K562 (cell line): Measurements from ENCODE around the gene ZKSCAN3. TPM values are rescaled to one million over a fixed set of nuclear protein-coding genes. Genes with fewer than 3 reads are reported as not detected.

Source experiments
- ETV6 ChIP-seq, 3 experiments: fragments of 150-350 bp in 1 of 3; sonication (generic) in 1 of 3; formaldehyde crosslinking in 1 of 3; IDR thresholded peaks; 2 replicates each; pipeline versions ENCODE4 v1.6.1 to v1.8.0; 2014 to 2022; ENCODE audit warnings: borderline replicate concordance in 2 of 3, low read depth in 2 of 3, antibody characterized with exemption in 1 of 3, low read length in 1 of 3, mild to moderate bottlenecking in 1 of 3, missing genetic modification reagents in 1 of 3
- HDAC2 ChIP-seq: fragments of 450-650 bp; IDR thresholded peaks from 2 replicates; pipeline ENCODE4 v1.6.1; 2016; ENCODE audit warnings: mild to moderate bottlenecking
- HDAC8 ChIP-seq: fragments of 450-650 bp; IDR thresholded peaks from 2 replicates; pipeline ENCODE4 v1.6.1; 2016; ENCODE audit warnings: mild to moderate bottlenecking, missing genetic modification characterization, moderate library complexity, missing compliant biosample characterization
- ILK ChIP-seq: fragments of 450-650 bp; IDR thresholded peaks from 2 replicates; pipeline ENCODE4 v1.6.1; 2016; ENCODE audit warnings: missing genetic modification characterization, low read depth, mild to moderate bottlenecking, missing compliant biosample characterization, moderate library complexity, borderline replicate concordance
- KDM1A ChIP-seq, 2 experiments: fragments of 450-650 bp; IDR thresholded peaks; 2 replicates each; pipeline ENCODE4 v1.6.1; 2016; ENCODE audit warnings: mild to moderate bottlenecking in 2 of 2
- LCOR ChIP-seq: sonication (generic); formaldehyde crosslinking; IDR thresholded peaks from 2 replicates; pipeline ENCODE4 v1.8.0; 2022; ENCODE audit warnings: mild to moderate bottlenecking, missing genetic modification reagents
- MAFF ChIP-seq: IDR thresholded peaks from 2 replicates; pipeline ENCODE4 v1.6.1; 2012; ENCODE audit warnings: low read length, improper control_type of control experiment
- MYNN ChIP-seq, 2 experiments: sonication (generic); formaldehyde crosslinking in 1 of 2; IDR thresholded peaks; 2 replicates each; pipeline versions ENCODE4 v1.5.0 to v1.6.1; 2016 to 2020; ENCODE audit warnings: antibody characterized with exemption in 1 of 2, missing genetic modification reagents in 1 of 2
- SAP30 ChIP-seq: fragments of 200-600 bp; sonication (generic); IDR thresholded peaks from 2 replicates; pipeline ENCODE4 v1.6.1; 2012; ENCODE audit warnings: borderline replicate concordance, low read depth, mild to moderate bottlenecking, moderate library complexity, low read length, control low read depth, inconsistent platforms; ENCODE audit not compliant: insufficient read depth, poor library complexity, severe bottlenecking
- SNIP1 ChIP-seq: fragments of 450-650 bp; IDR thresholded peaks from 2 replicates; pipeline ENCODE4 v1.7.1; 2017; ENCODE audit warnings: low read depth, mild to moderate bottlenecking
- ZEB2 ChIP-seq: fragments of 450-650 bp; IDR thresholded peaks from 2 replicates; pipeline ENCODE4 v1.6.1; 2016
- ZNF184 ChIP-seq: sonication (generic); formaldehyde crosslinking; IDR thresholded peaks from 2 replicates; pipeline ENCODE4 v1.5.0; 2020; ENCODE audit warnings: missing genetic modification reagents
- ZNF408 ChIP-seq: fragments of 250-450 bp; sonication (Bioruptor Pico); IDR thresholded peaks from 2 replicates; pipeline ENCODE4 v1.4.0; 2020; ENCODE audit warnings: low read depth, mild to moderate bottlenecking, moderate library complexity
- ZNF507 ChIP-seq: conservative IDR thresholded peaks from 2 replicates; pipeline ENCODE4 v1.6.1; 2017; ENCODE audit warnings: missing genetic modification characterization, missing compliant biosample characterization
- ZNF586 ChIP-seq: fragments of 450-650 bp; formaldehyde crosslinking; conservative IDR thresholded peaks from 2 replicates; pipeline ENCODE4 v1.4.0; 2020; ENCODE audit warnings: mild to moderate bottlenecking, moderate library complexity
- polyA plus RNA-seq, 8 experiments: library from polyadenylated mRNA; depleted of rRNA in 4 of 8; stranded (reverse) in 5 of 8; unstranded in 3 of 8; fragments of >200 nt; fragmentation: Nextera tagmentation in 2 of 8; fragmentation: Illumina TruSeq in 1 of 8; extraction: Ambion mirVana in 2 of 8; extraction: Trizol in 1 of 8; gene quantifications; 2 replicates each; pipeline versions ENCODE4 v1.2.1 to v1.2.3, GENCODE V29; 2011 to 2014; ENCODE audit warnings: inconsistent platforms in 1 of 8, missing spikeins in 1 of 8
- total RNA-seq, 7 experiments: library from RNA; depleted of rRNA in 6 of 7; stranded (reverse); fragments of >200 nt in 6 of 7; fragmentation: Illumina TruSeq in 2 of 7; extraction: Trizol in 2 of 7; gene quantifications; 2 replicates each; pipeline versions ENCODE4 v1.2.1 to v1.2.3, GENCODE V29; 2011 to 2021; ENCODE audit warnings: low replicate concordance in 1 of 7
- TF ChIP-seq, protein P1 (sequence below), 2 experiments: IDR thresholded peaks in 1 of 2; conservative IDR thresholded peaks in 1 of 2; 2 replicates each; pipeline ENCODE4 v1.6.1; 2016; ENCODE audit warnings: low read depth in 2 of 2, mild to moderate bottlenecking in 1 of 2, missing compliant biosample characterization in 1 of 2, missing genetic modification characterization in 1 of 2, moderate library complexity in 1 of 2
- TF ChIP-seq, protein P2 (sequence below), 2 experiments: fragments of 450-650 bp; IDR thresholded peaks; 2 replicates each; pipeline ENCODE4 v1.6.1; 2018; ENCODE audit warnings: mild to moderate bottlenecking in 2 of 2, low read depth in 1 of 2; ENCODE audit not compliant: partially characterized antibody in 2 of 2
- TF ChIP-seq, protein P3 (sequence below): fragments of 450-650 bp; IDR thresholded peaks from 2 replicates; pipeline ENCODE4 v1.6.1; 2016
- TF ChIP-seq, protein P4 (sequence below): sonication (generic); formaldehyde crosslinking; IDR thresholded peaks from 2 replicates; pipeline ENCODE4 v1.9.0; 2022; ENCODE audit warnings: mild to moderate bottlenecking, missing genetic modification reagents

Gene ZKSCAN3
- total and polyA plus RNA-seq, 9 of the 15 experiments (the other 6 are each of a cell fraction or from before 2014, with no cell fraction given) = 3.0 to 12.4 (median 10.2) TPM

- TF ChIP-seq, protein P1, sequence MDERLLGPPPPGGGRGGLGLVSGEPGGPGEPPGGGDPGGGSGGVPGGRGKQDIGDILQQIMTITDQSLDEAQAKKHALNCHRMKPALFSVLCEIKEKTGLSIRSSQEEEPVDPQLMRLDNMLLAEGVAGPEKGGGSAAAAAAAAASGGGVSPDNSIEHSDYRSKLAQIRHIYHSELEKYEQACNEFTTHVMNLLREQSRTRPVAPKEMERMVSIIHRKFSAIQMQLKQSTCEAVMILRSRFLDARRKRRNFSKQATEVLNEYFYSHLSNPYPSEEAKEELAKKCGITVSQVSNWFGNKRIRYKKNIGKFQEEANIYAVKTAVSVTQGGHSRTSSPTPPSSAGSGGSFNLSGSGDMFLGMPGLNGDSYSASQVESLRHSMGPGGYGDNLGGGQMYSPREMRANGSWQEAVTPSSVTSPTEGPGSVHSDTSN (CRISPR knock-in tag; IDR thresholded peaks at IDR 0.05; ENCODE audit: low read depth) = no peak
- TF ChIP-seq, protein P1 (tag; conservative IDR thresholded peaks at IDR 0.05; ENCODE audit: low read depth) = no peak
- no peak for TF ChIP-seq ZNF507 (tag)
- TF ChIP-seq ZNF586 (CRISPR knock-in tag) = no peak
- peak; percentile 16; the same call in 1 of the 2 replicates for TF ChIP-seq MAFF
- TF ChIP-seq, protein P2, sequence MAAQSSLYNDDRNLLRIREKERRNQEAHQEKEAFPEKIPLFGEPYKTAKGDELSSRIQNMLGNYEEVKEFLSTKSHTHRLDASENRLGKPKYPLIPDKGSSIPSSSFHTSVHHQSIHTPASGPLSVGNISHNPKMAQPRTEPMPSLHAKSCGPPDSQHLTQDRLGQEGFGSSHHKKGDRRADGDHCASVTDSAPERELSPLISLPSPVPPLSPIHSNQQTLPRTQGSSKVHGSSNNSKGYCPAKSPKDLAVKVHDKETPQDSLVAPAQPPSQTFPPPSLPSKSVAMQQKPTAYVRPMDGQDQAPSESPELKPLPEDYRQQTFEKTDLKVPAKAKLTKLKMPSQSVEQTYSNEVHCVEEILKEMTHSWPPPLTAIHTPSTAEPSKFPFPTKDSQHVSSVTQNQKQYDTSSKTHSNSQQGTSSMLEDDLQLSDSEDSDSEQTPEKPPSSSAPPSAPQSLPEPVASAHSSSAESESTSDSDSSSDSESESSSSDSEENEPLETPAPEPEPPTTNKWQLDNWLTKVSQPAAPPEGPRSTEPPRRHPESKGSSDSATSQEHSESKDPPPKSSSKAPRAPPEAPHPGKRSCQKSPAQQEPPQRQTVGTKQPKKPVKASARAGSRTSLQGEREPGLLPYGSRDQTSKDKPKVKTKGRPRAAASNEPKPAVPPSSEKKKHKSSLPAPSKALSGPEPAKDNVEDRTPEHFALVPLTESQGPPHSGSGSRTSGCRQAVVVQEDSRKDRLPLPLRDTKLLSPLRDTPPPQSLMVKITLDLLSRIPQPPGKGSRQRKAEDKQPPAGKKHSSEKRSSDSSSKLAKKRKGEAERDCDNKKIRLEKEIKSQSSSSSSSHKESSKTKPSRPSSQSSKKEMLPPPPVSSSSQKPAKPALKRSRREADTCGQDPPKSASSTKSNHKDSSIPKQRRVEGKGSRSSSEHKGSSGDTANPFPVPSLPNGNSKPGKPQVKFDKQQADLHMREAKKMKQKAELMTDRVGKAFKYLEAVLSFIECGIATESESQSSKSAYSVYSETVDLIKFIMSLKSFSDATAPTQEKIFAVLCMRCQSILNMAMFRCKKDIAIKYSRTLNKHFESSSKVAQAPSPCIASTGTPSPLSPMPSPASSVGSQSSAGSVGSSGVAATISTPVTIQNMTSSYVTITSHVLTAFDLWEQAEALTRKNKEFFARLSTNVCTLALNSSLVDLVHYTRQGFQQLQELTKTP (IDR thresholded peaks at IDR 0.05; ENCODE audit: low read depth in 1 of 2, partially characterized antibody in 2 of 2) = peak; percentile 74 to 97
- TF ChIP-seq ILK (tag) = no peak
- TF ChIP-seq HDAC8 (tag) = no peak
- TF ChIP-seq ZNF408 (CRISPR knock-in tag) = no peak
- 0 out of 2 replicates have a peak, but pooled peaks have one; percentile 42 for TF ChIP-seq ZEB2
- peak; percentile 69 for TF ChIP-seq HDAC2
- TF ChIP-seq KDM1A (IDR thresholded peaks at IDR 0.05) = peak; percentile 62 to 98
- no peak for TF ChIP-seq ETV6 (IDR thresholded peaks at IDR 0.05; ENCODE audit: borderline replicate concordance in 1 of 2, low read depth in 2 of 2, low read length in 1 of 2)
- no peak for TF ChIP-seq ETV6 (CRISPR knock-in tag; IDR thresholded peaks at IDR 0.05; ENCODE audit: borderline replicate concordance)
- TF ChIP-seq, protein P3, sequence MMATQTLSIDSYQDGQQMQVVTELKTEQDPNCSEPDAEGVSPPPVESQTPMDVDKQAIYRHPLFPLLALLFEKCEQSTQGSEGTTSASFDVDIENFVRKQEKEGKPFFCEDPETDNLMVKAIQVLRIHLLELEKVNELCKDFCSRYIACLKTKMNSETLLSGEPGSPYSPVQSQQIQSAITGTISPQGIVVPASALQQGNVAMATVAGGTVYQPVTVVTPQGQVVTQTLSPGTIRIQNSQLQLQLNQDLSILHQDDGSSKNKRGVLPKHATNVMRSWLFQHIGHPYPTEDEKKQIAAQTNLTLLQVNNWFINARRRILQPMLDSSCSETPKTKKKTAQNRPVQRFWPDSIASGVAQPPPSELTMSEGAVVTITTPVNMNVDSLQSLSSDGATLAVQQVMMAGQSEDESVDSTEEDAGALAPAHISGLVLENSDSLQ = 0 out of 2 replicates have a peak, but pooled peaks have one; percentile 33
- no peak for TF ChIP-seq ZNF184 (CRISPR knock-in tag)
- no peak for TF ChIP-seq MYNN (IDR thresholded peaks at IDR 0.05)
- TF ChIP-seq MYNN (CRISPR knock-in tag; IDR thresholded peaks at IDR 0.05) = no peak
- TF ChIP-seq, protein P4, sequence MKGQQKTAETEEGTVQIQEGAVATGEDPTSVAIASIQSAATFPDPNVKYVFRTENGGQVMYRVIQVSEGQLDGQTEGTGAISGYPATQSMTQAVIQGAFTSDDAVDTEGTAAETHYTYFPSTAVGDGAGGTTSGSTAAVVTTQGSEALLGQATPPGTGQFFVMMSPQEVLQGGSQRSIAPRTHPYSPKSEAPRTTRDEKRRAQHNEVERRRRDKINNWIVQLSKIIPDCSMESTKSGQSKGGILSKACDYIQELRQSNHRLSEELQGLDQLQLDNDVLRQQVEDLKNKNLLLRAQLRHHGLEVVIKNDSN = no peak
- no peak for TF ChIP-seq LCOR (CRISPR knock-in tag)
- TF ChIP-seq SAP30 = no peak
- peak; percentile 58; the same call in 1 of the 2 replicates for TF ChIP-seq SNIP1
These were observed 1.8 kb downstream of the ZKSCAN3 start (continued) for GRCh38 chr6:28351493-28351925.
